ENCODE measurements around the gene COL5A3. TPM values are rescaled to one million over a fixed set of nuclear protein-coding genes. Genes with fewer than 3 reads are reported as not detected.

The COL5A3 gene
- polyA plus RNA-seq, 1 experiment: 24.9 TPM

DNA sequence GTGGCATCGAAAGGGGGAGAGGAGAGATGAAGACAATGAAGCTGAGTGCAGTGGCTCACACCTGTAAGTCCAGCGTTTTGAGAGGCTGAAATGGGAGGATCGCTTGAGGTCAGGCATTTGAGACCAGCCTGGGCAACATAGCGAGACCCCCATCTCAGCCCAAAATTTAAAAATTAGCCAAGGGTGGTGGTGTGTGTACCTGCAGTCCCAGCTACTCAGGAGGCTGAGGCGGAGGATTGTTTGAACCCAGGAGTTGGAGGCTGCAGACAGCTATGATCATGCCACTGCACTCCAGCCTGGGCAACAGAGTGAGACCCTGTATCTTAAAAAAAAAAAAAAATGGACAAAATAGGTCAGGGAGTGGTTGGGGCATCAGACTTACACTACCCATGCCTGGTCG is 10.5 kb upstream of the COL5A3 start:
- TF ChIP-seq, protein P1, sequence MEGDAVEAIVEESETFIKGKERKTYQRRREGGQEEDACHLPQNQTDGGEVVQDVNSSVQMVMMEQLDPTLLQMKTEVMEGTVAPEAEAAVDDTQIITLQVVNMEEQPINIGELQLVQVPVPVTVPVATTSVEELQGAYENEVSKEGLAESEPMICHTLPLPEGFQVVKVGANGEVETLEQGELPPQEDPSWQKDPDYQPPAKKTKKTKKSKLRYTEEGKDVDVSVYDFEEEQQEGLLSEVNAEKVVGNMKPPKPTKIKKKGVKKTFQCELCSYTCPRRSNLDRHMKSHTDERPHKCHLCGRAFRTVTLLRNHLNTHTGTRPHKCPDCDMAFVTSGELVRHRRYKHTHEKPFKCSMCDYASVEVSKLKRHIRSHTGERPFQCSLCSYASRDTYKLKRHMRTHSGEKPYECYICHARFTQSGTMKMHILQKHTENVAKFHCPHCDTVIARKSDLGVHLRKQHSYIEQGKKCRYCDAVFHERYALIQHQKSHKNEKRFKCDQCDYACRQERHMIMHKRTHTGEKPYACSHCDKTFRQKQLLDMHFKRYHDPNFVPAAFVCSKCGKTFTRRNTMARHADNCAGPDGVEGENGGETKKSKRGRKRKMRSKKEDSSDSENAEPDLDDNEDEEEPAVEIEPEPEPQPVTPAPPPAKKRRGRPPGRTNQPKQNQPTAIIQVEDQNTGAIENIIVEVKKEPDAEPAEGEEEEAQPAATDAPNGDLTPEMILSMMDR (IDR thresholded peaks at IDR 0.05; ENCODE audit: insufficient read depth, low read depth, low read length): no peak
- H3K4me3 ChIP-seq (ENCODE audit: low read depth, low read length): no peak overlapping the region
- no peaks in the 10 kb centered on the region for H3K36me3 ChIP-seq (ENCODE audit: control insufficient read depth, insufficient read depth, low read length)
- CTCF ChIA-PET: interaction anchor here (1.4 to 2.8 kb wide), 3 partner anchors 19 to 88 kb away, joined by 4 to 8 read pairs (median 5); no protein-coding TSS in a partner anchor
- POLR2A ChIA-PET: no interaction called here
- H3K27me3 ChIP-seq (ENCODE audit: control insufficient read depth, insufficient read depth, low read length): no peaks in the 10 kb centered on the region
- DNase-seq (ENCODE audit: low read depth): no peak

DNA sequence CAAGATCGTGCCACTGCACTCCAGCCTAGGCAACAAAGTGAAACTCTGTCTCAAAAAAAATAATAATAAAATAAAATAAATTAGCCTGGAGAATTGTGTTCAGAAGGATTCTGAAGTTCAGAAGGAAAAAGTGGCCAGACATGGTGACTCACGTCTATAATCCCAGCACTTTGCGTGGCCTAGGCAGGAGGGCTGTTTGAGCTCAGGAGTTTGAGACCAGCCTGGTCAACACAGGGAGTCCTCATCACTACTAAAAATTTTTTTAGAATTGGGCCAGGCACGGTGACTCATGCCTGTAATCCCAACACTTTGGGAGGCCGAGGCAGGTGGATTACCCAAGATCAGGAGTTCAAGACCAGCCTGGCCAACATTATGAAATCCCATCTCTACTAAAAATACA is 8.9 kb upstream of the COL5A3 start:
- CTCF ChIA-PET: interaction anchor here (0.7 to 3.7 kb wide), 4 partner anchors 9 to 1388 kb away, joined by 3 to 30 read pairs (median 10); no protein-coding TSS in a partner anchor
- TF ChIP-seq, protein P1 (IDR thresholded peaks at IDR 0.05; ENCODE audit: insufficient read depth, low read depth, low read length): no peak
- H3K27me3 ChIP-seq (ENCODE audit: control insufficient read depth, insufficient read depth, low read length): no peaks in the 10 kb centered on the region; the same call in 1 of the 2 replicates
- H3K4me3 ChIP-seq (ENCODE audit: low read depth, low read length): no peak overlapping the region
- DNase-seq (ENCODE audit: low read depth): no peak
- POLR2A ChIA-PET: no interaction called here
- no peaks in the 10 kb centered on the region for H3K36me3 ChIP-seq (ENCODE audit: control insufficient read depth, insufficient read depth, low read length)

DNA sequence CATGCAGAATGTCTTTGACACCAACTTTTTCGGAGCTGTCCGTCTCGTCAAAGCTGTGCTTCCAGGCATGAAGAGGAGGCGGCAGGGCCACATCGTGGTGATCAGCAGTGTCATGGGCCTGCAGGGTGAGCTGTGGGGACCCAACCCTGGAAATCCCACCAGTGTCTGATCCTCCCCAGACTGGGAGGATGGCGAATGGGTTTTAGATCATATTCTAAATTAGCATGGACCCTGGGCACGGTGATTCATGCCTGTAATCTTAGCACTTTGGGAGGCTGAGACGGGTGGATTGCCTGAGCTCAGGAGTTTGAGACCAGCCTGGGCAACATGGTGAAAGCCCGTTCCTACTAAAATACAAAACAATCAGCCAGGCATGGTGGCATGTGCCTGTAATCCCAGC is 8.5 kb upstream of the COL5A3 start:
- CTCF ChIA-PET: interaction anchor here (0.5 to 3.7 kb wide), 5 partner anchors 9 to 1388 kb away, joined by 3 to 30 read pairs (median 8); no protein-coding TSS in a partner anchor
- Histone ChIP-seq H3K27me3 (ENCODE audit: control insufficient read depth, insufficient read depth, low read length) (peaks cover 3% of the 10 kb centered on the region; the same call in 1 of the 2 replicates), H3K36me3 (ENCODE audit: control insufficient read depth, insufficient read depth, low read length) (no peaks in the 10 kb centered on the region), H3K4me3 (ENCODE audit: low read depth, low read length) (no peak overlapping the region)
- POLR2A ChIA-PET: no interaction called here
- TF ChIP-seq, protein P1 (IDR thresholded peaks at IDR 0.05; ENCODE audit: insufficient read depth, low read depth, low read length): no peak
- no peak for DNase-seq (ENCODE audit: low read depth)

GRCh38 chr19:10018263-10018662 is 8.0 kb upstream of the COL5A3 start:
- Histone ChIP-seq H3K4me3 (ENCODE audit: low read depth, low read length) (no peak overlapping the region), H3K36me3 (ENCODE audit: control insufficient read depth, insufficient read depth, low read length) (no peaks in the 10 kb centered on the region), H3K27me3 (ENCODE audit: control insufficient read depth, insufficient read depth, low read length) (peaks cover 3% of the 10 kb centered on the region; the same call in 1 of the 2 replicates)
- ChIA-PET CTCF (interaction anchor here (0.5 to 3.7 kb wide), 4 partner anchors 10 to 97 kb away, joined by 4 to 30 read pairs (median 10); no protein-coding TSS in a partner anchor), POLR2A (no interaction called here)
- DNase-seq (ENCODE audit: low read depth): peak; percentile 38
- TF ChIP-seq, protein P1 (IDR thresholded peaks at IDR 0.05; ENCODE audit: insufficient read depth, low read depth, low read length): no peak

GRCh38 chr19:10013834-10014618 is 3.7 kb upstream of the COL5A3 start:
- ChIA-PET POLR2A (no interaction called here), CTCF (interaction anchor here (4.5 kb wide), 1 partner anchor 13 kb away, joined by 32 read pairs; no protein-coding TSS in a partner anchor)
- DNase-seq (ENCODE audit: low read depth): no peak
- Histone ChIP-seq H3K4me3 (ENCODE audit: low read depth, low read length) (no peak overlapping the region), H3K27me3 (ENCODE audit: control insufficient read depth, insufficient read depth, low read length) (peaks cover 10% of the 10 kb centered on the region; the same call in 1 of the 2 replicates), H3K36me3 (ENCODE audit: control insufficient read depth, insufficient read depth, low read length) (no peaks in the 10 kb centered on the region)
- TF ChIP-seq, protein P1 (IDR thresholded peaks at IDR 0.05; ENCODE audit: insufficient read depth, low read depth, low read length): no peak
